NCI-H82 (cell line): ENCODE data around the gene SLC49A4.

Source experiments
- DNase-seq: peaks from one replicate; lab custom pipeline; 2025; lab: John Stamatoyannopoulos, UW

The SLC49A4 gene

DNA sequence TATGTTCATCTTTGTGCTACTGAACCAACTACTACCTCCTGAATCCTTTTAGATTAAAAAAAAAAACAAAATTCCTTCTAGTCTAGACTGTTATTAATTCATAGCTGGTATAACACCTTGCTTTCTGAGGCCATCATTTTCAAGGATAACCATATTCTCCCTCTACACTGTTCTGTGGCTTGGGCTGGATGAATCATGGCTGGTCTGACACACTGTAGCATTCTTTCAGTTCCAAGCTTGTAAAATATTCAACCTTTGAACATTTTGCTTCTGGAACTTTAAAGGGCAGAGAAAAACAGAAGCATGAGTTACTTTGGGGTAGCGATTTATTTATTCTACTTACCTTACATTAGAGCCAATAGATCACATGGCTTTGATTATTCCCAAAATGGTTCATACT is 8.8 kb upstream of the SLC49A4 start:
- no peak for DNase-seq

DNA sequence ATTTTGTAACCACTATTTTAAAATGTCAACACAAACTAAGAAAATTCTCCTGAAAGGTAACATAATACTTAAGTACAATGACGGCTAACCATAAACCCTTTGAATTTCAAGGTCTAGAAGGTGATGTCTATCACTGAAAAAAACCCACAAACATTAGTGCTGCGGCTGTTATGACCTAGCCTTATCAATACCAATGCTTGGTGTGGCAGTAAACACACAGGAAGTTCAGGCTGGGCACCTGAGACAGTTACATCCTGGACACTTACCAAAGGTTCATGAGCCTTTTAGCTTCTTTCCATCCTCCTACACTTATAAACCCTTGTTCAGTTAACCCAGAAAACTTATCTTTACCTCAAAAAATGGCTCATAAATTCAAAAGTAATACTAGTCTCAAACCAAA is 7.0 kb upstream of the SLC49A4 start:
- no peak for DNase-seq

DNA sequence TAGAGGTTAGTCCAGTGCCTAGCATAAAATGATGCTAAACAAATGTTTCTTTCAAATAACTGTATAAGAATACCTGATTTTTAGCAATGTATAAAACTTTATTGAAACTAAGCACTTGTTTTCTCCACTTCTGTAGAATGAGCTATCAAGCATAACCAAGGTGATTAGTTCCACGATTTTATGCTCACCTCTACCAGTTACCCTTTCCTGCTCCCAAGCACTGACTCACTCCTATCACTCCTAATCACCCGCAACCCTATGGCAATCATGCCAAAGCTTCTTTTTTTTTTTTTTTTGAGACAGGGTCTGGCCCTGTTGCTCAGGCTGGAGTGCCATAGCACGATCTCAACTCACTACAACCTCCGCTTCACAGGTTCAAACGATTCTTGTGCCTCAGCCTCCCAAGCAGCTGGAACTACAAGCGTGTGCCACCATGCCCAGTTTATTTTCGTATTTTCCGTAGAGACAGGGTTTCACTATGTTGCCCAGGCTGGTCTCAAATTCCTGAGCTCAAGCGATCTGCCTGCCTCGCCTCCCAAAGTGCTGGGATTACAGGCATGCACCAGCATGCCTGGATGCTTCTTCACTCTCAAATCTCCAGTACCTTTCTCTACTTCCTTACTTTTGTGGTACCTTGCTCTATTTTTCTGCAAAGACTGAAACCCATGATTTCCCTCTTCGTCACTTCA is 5.1 kb upstream of the SLC49A4 start:
- DNase-seq = no peak

DNA sequence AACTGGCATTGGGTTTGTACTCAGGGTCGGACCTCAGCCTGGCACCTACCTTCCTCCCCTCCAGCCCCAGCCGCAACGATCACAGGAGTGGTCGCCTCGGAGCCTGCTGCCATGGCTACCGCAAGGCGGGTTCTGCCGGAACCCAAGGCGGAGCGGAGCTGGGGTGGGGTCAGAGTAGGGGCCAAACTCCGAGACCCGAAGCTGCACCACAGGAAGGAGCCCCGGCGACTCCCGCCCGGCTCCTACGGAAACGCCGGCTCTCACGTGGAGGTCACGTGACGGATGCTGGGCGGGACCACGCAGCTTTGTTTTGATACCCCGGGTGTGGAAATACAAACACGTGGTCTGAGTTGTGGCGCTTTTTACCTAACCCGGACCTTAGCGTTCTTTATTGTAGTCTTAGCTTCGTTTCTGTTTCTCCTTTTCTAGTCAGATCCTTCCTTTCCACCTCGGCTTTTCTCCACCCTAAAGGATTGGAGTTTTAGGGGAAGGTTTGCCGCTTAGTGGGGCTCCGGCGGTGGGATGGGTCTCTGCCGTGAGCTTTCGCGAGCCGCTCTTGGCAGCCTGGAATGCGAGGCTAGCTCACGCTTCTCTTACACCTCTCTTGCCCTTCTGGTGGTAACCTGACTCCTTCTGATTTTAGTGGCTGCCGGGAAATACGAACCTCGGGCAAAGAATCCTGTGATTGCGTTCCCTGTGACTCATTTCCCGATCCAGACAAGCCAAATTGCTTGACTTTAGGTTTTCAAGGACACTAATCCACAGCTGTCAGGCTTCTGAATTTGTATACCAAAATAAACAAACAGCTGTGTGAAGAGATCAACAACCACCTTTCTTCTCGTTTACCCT is 1.1 kb upstream of the SLC49A4 start, which contains the start of gene HSPBAP1:
Gene HSPBAP1, minus strand, starts transcription at position 264 of the 849 bp plus-strand sequence. Its CDS starts 151 bp downstream, at position 113.
- no peak for DNase-seq

DNA sequence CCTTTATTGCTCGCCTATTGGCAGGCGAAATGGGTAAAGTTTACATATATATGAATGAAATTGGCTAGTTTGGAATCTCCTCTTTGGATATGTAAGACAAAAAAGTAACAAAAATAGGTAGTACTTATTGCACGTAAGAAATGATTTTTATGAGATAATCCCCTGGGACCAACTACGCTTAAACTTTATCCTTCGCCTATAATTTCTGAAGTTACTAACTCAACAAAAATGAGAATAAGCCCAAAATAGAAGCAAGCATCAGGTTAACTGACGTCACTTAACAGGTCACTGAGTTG is 438 bp upstream of the SLC49A4 start:
- DNase-seq = no peak

DNA sequence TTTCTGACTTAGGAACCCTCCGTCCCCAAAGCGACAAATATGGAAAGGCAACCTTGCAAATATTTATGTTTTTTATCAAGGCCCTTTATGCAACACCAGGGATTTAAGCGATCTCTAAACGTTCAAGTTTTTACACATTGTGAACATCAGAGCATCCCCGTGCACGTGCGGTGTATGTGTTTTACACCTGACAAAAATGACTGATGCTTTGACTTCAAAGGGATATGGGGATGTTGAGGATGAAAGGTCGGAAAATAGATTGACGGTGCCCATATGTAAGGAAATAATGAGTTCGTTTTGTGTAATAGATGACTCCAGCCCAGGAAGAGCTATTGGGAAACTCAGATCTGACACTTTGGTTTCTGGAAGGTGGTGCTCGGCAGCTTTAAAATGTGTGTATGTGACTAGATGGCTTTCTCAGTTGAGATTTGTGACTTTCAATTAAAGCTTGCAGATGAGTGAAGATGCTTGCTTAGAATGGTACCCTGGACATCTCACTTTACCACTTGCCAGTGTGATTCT is 866 bp downstream of the SLC49A4 start:
- DNase-seq = no peak

DNA sequence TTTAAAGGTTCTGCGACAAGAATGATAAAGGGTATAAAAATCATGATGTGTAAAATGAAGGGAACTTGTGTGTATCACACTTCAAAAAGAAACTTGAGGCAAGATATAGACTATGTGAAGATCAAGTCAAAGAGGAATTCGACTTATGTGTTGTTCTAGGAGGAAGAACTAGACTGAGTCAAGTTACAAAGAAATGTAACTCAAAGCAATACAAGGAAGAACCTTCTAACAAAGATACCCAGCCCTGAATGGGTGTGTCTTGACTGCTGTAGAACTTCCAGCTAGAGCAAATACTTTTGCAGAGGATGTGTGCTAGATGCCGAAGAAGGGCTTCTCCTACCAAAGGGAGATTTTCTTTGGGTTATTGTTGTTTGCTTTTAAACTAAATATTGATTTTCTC is 2.4 kb downstream of the SLC49A4 start:
- no peak for DNase-seq

DNA sequence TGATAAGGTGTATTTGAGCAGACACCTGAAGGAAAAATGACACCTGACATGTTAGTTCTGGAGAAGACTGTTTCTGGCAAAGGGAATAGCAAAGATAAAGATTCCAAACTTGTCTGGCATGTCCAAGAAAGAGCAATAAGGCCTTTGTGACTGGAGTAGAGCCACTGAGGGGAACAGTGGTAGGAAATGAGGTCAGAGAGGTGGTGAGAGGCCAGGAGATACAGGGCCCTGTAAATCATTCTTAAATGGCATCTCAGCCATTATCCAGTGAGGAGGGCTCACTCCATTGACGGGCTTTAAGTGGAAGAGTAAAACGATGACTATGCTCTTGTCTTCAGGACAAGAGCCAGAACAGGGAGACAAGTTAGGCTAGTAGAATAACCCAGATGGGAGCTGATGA is 4.5 kb downstream of the SLC49A4 start:
- peak; percentile 61 for DNase-seq

DNA sequence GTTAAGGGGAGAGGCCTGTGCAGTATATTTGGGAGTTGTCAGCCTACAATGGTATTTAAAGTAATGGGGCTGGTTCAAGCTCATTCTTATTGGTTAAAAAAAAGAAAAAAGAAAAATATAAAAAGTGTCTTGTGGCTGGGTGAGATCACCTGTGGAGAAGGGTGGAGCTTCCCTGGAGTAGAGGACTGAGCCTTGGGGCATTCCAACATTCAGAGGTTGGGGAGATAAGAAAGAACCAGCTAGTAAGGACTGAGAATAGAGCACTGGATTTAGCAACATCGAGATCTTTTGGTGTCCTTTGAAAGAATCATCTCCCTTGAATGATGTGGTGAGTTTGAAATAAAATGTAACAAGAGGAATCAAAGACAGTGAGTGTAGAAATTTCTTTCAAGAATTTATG is 5.2 kb downstream of the SLC49A4 start:
- no peak for DNase-seq

DNA sequence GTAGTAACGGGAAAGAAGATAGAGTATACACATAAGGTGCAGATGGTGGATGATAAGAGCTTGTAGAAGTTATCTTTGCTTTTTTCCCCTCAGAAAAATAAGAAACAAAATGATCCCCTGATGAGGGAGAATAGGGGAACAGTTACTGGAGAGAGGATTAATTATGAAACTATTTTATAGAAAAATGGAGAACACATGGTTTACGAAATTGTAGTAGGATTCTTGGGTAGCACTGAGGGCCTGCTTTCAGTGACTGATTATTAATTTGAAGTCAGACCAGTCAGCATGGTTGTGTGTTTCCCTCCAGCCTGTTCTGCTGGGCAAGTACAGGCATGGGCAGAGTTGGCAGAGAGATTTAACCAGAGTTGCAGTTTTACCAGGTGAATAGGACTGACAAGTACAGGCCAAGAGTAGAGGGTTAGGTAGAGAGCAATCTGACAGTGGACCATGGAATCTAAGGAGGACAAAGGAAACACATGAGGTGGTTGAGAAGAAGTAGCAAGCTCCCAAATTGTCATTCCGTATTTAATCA is 5.9 kb downstream of the SLC49A4 start:
- DNase-seq = no peak

DNA sequence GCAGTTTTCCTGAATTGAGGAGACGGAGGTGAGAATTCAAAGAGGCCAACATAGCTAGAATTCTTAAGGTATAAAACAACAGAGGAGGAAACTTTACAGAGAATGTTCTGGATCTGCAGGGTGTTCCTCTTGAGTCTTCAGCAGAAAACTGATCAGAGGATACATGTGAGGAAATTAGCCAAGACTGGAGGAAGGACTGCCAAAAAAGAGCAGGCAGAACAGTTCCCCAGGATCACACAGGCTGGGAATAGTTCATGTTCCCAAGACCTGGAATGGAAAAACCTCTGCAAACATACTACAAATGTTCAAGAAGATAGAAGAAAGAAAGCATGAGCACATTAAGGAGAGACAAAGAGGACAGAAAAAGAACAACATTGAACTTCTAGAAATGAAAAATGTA is 7.5 kb downstream of the SLC49A4 start:
- DNase-seq = no peak

DNA sequence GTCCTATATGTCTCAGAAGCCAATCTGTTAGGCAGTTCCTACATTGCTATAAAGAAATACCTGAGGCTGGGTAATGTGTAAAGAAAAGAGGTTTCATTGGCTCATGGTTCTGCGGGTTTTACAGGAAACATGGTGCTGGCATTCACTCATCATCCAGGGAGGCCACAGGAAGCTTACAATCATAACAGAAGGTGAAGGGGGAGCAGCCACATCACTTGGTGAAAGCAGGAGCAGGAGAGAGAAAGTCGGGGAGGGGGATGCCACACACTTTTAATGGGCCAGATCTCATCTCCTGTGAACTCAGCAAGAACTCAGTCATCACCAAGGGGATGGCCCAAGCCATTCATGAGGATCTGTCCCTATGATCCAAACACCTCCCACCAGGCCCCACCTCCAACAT is 9.1 kb downstream of the SLC49A4 start:
- no peak for DNase-seq

DNA sequence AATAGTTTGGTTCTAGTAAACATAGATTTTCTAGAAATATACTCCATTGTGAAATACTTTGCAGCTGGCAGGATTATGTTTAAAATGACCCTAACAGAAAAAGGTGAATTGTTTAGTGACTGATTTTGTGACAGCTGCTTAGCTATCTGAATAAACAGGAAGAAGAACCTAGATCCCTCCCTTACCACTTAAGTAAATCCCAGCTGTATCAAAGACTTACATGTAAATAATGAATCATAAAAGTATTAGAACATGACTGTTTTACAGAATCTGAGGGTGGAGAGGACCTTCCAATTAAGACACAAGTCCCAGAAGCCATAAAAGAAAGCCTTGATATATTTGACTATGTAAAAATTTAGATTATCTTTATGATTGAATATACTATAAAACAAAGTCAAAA is 15.9 kb downstream of the SLC49A4 start:
- DNase-seq = no peak

DNA sequence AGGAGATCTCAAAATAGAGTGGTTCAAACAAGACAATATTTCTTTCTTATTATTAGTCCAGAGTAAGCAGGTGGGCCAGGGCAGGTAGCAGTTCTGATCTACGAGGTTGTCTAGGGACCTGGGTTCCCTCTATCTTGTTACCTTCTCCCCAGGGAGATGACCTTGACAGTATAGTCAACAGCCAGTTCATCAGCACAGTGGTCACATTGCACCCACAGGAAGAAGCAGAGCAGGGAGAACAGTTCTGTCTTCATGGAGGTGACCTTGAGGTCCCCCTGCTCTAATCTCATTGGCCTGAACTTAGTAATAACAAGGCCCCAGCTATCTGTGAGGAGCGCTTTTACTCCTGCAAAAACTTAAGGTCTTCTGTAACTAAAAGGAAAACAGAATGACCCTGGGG is 21.7 kb downstream of the SLC49A4 start:
- no peak for DNase-seq

DNA sequence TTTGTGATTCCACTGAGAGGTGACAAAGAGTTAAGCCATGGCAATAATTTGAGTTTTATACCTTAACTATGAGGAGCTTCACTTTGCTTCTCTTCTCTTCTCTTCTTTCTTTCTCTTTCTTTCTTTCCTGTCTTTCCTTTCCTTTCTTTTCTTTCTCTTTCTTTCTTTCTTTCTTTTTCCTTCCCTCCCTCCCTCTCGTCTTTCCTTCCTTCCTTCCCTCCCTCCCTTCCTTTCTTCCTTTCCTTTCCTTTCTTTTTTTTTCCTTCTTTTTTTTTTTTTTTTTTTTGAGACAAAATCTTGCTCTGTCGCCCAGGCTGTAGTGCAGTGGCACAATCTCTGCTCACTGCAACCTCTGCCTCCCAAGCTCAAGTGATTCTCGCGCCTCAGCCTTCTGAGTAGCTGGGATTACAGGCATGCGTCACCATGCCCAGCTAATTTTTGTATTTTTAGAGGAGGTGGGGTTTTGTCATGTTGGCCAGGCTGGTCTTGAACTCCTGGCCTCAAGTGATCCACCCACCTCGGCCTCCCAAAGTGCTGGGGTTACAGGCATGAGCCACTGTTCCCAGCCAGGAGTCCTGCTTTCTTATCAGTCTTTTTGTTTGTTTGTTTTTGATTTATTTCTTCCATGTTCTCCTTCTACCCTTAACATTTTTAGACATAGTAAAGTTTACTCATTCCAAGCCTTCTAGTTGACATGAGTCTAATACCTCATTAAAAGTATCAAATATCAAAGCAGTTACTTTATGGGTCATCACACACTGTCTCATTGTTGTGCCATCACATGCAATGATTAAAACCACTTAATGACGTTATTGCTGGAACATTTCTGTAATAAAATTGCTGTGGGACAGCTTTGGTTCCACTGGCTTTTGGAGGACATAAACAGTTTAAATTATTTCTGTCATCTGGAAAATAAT is 29.9 kb downstream of the SLC49A4 start:
- DNase-seq = no peak

DNA sequence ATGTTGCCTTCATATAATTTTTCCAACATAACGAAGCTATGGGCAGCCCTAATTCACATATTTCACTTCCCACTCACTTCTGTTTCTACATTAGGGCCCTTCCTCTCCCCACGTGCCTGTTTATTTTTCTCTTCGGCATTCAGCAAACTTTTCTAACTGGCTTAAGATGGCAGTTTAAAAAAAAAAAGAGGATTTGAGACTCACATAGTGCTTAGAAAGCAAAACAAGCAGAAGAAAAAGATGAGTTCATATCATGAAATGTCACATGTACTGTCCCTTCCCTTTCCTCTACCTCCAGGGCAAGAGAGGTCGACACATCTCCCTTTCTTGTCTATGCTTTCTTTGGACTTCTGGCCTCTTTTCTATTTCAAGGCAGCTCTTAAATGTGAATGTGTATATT is 30.6 kb downstream of the SLC49A4 start:
- no peak for DNase-seq

DNA sequence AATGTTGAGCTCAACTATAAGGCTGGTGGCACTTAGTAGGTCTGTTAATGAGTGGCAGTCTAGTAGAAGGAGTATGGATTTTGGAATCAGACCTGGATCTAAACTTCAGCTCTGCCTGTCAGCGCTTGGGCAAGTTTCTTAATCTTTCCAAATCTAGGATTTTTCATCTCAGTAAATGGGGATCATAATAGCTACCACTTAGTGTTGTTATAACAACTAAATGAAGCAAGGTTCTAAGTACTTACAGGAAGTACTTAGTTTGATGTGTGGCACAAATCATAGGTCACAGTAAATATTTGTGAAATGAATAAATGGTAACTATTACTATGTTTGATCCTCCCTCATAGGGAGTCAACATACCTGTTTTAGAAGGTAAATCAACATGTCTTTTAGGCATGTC is 31.4 kb downstream of the SLC49A4 start:
- DNase-seq = no peak

DNA sequence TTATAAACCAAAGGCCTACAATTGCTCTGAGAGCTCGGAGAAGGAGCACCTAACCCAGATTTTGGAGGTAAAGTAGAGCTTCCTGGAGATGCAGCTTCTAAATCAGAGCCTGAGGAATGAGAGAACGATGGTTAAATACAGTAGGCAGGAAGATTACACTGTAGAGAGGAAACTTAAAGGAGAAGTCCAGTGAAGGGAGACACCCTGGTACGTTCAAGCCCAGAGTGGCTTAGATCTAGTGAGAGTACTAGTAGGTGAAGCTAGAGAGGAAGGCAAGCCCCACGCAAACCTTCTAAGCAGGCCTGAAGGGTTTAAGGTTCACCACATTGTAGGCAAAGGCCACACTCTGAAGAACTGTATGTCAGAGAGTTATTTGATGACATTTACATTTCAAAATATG is 33.4 kb downstream of the SLC49A4 start:
- no peak for DNase-seq

DNA sequence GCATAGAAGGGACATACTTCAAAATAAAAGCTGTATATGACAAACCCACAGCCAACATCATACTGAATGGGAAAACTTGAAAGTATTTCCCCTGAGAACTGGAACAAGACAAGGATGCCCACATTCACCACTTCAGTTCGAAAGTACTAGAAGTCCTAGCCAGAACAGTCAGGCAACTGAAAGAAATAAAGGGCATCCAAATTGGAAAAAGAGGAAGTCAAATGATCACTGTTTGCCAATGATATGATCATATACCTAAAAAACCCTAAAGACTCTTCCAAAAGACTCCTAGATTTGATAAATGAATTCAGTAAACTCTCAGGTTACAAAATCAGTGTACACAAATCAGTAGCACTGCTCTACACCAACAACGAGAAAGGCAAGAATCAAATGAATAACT is 40.7 kb downstream of the SLC49A4 start:
- DNase-seq = no peak

DNA sequence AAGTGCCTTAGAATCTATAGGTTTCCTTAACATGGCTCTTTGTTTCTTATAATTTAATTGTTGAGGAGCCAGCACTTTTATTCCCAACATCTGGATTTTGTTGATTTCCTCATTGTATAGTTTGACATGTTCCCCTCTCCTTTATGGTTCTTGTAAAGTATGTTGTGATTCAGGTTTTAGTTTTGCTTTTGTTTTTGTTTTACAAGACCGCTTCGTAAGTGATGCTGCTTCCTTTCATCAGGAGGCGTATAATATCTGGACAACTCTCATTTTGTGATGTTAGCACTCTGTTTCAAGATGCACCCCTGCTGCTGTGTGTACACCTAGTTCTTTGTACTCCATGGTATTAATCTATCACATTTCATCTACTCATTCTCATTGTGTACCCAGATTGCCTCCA is 48.7 kb downstream of the SLC49A4 start:
- no peak for DNase-seq

DNA sequence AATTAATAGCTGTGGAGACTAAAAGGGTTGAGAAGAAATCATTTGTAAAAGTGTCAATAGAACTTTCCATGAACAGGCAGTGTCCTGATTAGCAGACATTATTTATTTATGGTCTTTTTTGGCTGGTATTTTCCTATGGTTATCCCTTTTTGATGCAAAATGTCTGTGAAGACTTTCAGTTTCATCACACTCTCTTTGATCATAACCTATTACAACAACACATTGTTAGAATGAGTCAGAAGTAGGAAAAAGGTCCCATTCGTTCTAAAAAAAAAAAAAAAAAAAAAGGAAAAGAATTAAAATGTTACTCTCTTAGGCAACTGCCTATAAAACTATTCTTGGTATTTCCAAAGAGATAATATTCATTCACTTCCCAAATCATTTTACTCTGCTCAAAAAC is 62.1 kb downstream of the SLC49A4 start:
- no peak for DNase-seq

DNA sequence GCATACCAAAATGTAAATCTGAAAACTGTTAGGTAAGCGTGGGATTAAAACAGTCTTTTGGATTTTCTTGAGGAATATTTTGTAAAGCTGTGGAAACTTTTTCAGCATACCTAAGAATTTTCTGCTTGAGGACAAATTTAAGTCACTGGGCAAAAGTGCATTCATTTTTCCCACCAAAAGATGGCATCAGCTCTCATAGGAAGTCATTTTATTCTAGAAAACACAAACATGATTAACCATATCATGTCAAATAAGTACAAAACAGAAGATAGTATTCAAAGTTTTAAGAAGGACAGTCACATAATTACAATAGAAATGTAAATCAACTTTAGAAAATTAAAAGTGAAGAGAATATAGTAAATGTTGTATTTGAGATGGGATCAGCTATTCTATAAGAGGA is 63.5 kb downstream of the SLC49A4 start:
- no peak for DNase-seq
